ENCODE measurements around the gene OR4D2.

Gene OR4D2

GRCh38 chr17:58210922-58211321, 44.1 kb downstream of the OR4D2 start:
- DNase-seq (ENCODE audit: low spot score) = no peak

- no peak for DNase-seq (ENCODE audit: low spot score)
Observed at GRCh38 chr17:58215685-58216084, 48.9 kb downstream of the OR4D2 start.

- no peak for DNase-seq (ENCODE audit: low spot score)
Observed at GRCh38 chr17:58217766-58218165, 51.0 kb downstream of the OR4D2 start.

GRCh38 chr17:58219007-58219788, 52.4 kb downstream of the OR4D2 start, which contains the start of gene MKS1:
Gene MKS1, minus strand, starts transcription at chr17:58219255. Its CDS starts 25 bp downstream, at chr17:58219230.
- DNase-seq (ENCODE audit: low spot score) = peak; percentile 100

- no peak for DNase-seq (ENCODE audit: low spot score)
Observed at GRCh38 chr17:58219789-58220183, 53.0 kb downstream of the OR4D2 start.

All from iPS-NIHi11 (cell line).